Endodermal cell (in vitro differentiated cells): ENCODE measurements around the gene STK4. TPM values are rescaled to one million over a fixed set of nuclear protein-coding genes. Genes with fewer than 3 reads are reported as not detected.

Experiments used
- DNase-seq: peaks from one replicate; pipeline ENCODE4 v3.0.0-alpha.2; 2017
- H3K27ac ChIP-seq: 2 replicates; pipeline ENCODE4 v1.5.1; 2013; ENCODE audit warnings: mild to moderate bottlenecking, low read depth, low read length, moderate library complexity
- H3K27me3 ChIP-seq: 2 replicates; pipeline ENCODE4 v1.6.1; 2013; ENCODE audit warnings: mild to moderate bottlenecking, low read length, moderate library complexity; ENCODE audit not compliant: insufficient read depth, control insufficient read depth, poor library complexity, severe bottlenecking
- H3K36me3 ChIP-seq: 2 replicates; pipeline ENCODE4 v1.7.0; 2013; ENCODE audit warnings: mild to moderate bottlenecking, low read length, moderate library complexity; ENCODE audit not compliant: control insufficient read depth, insufficient read depth
- H3K4me1 ChIP-seq: one replicate; pipeline ENCODE4 v1.7.0; 2013; ENCODE audit warnings: low read length; ENCODE audit not compliant: control insufficient read depth, insufficient read depth
- H3K4me3 ChIP-seq: 2 replicates; pipeline ENCODE4 v1.5.1; 2013; ENCODE audit warnings: mild to moderate bottlenecking, low read length, moderate library complexity
- H3K9ac ChIP-seq: 2 replicates; pipeline ENCODE4 v1.6.1; 2013; ENCODE audit warnings: mild to moderate bottlenecking, low read length, moderate library complexity; ENCODE audit not compliant: poor library complexity, severe bottlenecking; ENCODE audit errors: extremely low read depth
- H3K9me3 ChIP-seq: 2 replicates; pipeline ENCODE4 v1.6.1; 2013; ENCODE audit warnings: mild to moderate bottlenecking, low read length, moderate library complexity; ENCODE audit not compliant: control insufficient read depth
- H3K27ac Mint-ChIP-seq: 2 replicates; pipeline ENCODE4 v1.8.0; 2020; ENCODE audit warnings: mixed read lengths
- H3K27me3 Mint-ChIP-seq: 2 replicates; pipeline ENCODE4 v1.8.0; 2021; ENCODE audit warnings: mild to moderate bottlenecking, mixed read lengths; ENCODE audit not compliant: insufficient read depth
- H3K36me3 Mint-ChIP-seq: 2 replicates; pipeline ENCODE4 v1.8.0; 2020; ENCODE audit warnings: low read depth, mixed read lengths
- H3K4me1 Mint-ChIP-seq: 2 replicates; pipeline ENCODE4 v1.8.0; 2020; ENCODE audit warnings: mixed read lengths
- H3K4me3 Mint-ChIP-seq: 2 replicates; pipeline ENCODE4 v1.8.0; 2020; ENCODE audit warnings: mild to moderate bottlenecking, moderate library complexity, mixed read lengths
- H3K9me3 Mint-ChIP-seq: 2 replicates; pipeline ENCODE4 v1.8.0; 2020; ENCODE audit warnings: mild to moderate bottlenecking, mixed read lengths
- CTCF ChIP-seq: fragments of 200-600 bp; sonication (generic); conservative IDR thresholded peaks from 2 replicates; pipeline ENCODE4 v1.5.0; 2021; ENCODE audit warnings: antibody characterized with exemption, mild to moderate bottlenecking
- WGBS, 2 experiments: methylation state at CpG; one replicate each; pipeline versions ENCODE4 v1.1.5 to v1.1.7; 2013; ENCODE audit warnings: missing lambda C conversion rate in 2 of 2, mixed read lengths in 1 of 2; ENCODE audit not compliant: insufficient coverage in 1 of 2, insufficient read length in 1 of 2; 5-methylcytosine and 5-hydroxymethylcytosine counted together
- total RNA-seq, 2 donors: library from RNA; stranded (reverse); fragmentation: NEBNext Ultra II Directional in 1 of 2; extraction: Animal tissue kit (Norgen Biotek cat#: 25700) in 1 of 2; gene quantifications; 2 replicates in 1 of 2; 3 replicates in 1 of 2; pipeline ENCODE4 v1.2.1, GENCODE V29; 2021

Gene STK4
- total RNA-seq, 2 donors from 2014 or later: 29.2 to 33.1 TPM

- H3K9me3 ChIP-seq: peaks cover 16% of the 10 kb centered on the region
- peaks cover 45% of the 10 kb centered on the region for H3K36me3 Mint-ChIP-seq
- no peak for TF ChIP-seq CTCF
- H3K36me3 ChIP-seq: peaks cover 24% of the 10 kb centered on the region
- WGBS, 2 experiments: 95 to 100% methylated on average over 1 to 2 of the region's 2 CpGs
- no peak for DNase-seq
- no peak overlapping the region for H3K27ac ChIP-seq
- H3K4me3 Mint-ChIP-seq: no peak overlapping the region
- no peak overlapping the region for H3K4me3 ChIP-seq
- H3K27ac Mint-ChIP-seq: no peak overlapping the region
- H3K27me3 ChIP-seq: no peaks in the 10 kb centered on the region
- H3K27me3 Mint-ChIP-seq: no peaks in the 10 kb centered on the region
- no peak overlapping the region for H3K9ac ChIP-seq
- no peaks in the 10 kb centered on the region for H3K4me1 ChIP-seq
- H3K4me1 Mint-ChIP-seq: peaks cover 6% of the 10 kb centered on the region
- H3K9me3 Mint-ChIP-seq: peaks cover 18% of the 10 kb centered on the region
Observed at GRCh38 chr20:45085289-45085688, 119.0 kb downstream of the STK4 start.

- no peak overlapping the region for H3K9ac ChIP-seq
- H3K4me3 ChIP-seq: no peak overlapping the region
- peaks cover 16% of the 10 kb centered on the region for H3K9me3 ChIP-seq
- no peak overlapping the region for H3K27ac Mint-ChIP-seq
- H3K4me1 ChIP-seq: no peaks in the 10 kb centered on the region
- H3K36me3 Mint-ChIP-seq: peaks cover 40% of the 10 kb centered on the region
- H3K27me3 Mint-ChIP-seq: no peaks in the 10 kb centered on the region
- H3K4me1 Mint-ChIP-seq: peaks cover 6% of the 10 kb centered on the region
- no peak overlapping the region for H3K4me3 Mint-ChIP-seq
- peaks cover 19% of the 10 kb centered on the region for H3K36me3 ChIP-seq
- H3K27me3 ChIP-seq: no peaks in the 10 kb centered on the region
- WGBS, 2 experiments: 88 to 100% methylated on average over 1 of the region's 1 CpG
- H3K9me3 Mint-ChIP-seq: peaks cover 18% of the 10 kb centered on the region
- no peak for TF ChIP-seq CTCF
- H3K27ac ChIP-seq: no peak overlapping the region
- no peak for DNase-seq
Observed at GRCh38 chr20:45085867-45086266, 119.6 kb downstream of the STK4 start.

GRCh38 chr20:45087097-45087790, 120.9 kb downstream of the STK4 start:
- Mint-ChIP-seq H3K9me3 (peaks cover 8% of the 10 kb centered on the region), H3K27me3 (no peaks in the 10 kb centered on the region), H3K4me1 (peaks cover 6% of the 10 kb centered on the region), H3K4me3 (no peak overlapping the region), H3K36me3 (peaks cover 27% of the 10 kb centered on the region), H3K27ac (no peak overlapping the region)
- peaks cover 10% of the 10 kb centered on the region for H3K9me3 ChIP-seq
- 95 to 98% methylated on average over 2 of the region's 3 CpGs for WGBS, 2 experiments
- no peak overlapping the region for H3K4me3 ChIP-seq
- no peak overlapping the region for H3K9ac ChIP-seq
- no peaks in the 10 kb centered on the region for H3K27me3 ChIP-seq
- no peaks in the 10 kb centered on the region for H3K4me1 ChIP-seq
- peaks cover 9% of the 10 kb centered on the region for H3K36me3 ChIP-seq
- H3K27ac ChIP-seq: no peak overlapping the region
- TF ChIP-seq CTCF: no peak
- no peak for DNase-seq
